ENCODE measurements around the gene EXD3.

GRCh38 chr9:137303893-137304382 lies 119.0 kb downstream of the EXD3 start:
- no peak for TF ChIP-seq REST (IDR thresholded peaks at IDR 0.05; ENCODE audit: low read depth)
- no peak for TF ChIP-seq CEBPB (IDR thresholded peaks at IDR 0.05)
- TF ChIP-seq RAD21 (IDR thresholded peaks at IDR 0.05; ENCODE audit: low read depth): no peak
- TF ChIP-seq NFIC (IDR thresholded peaks at IDR 0.05): no peak
- no peak for TF ChIP-seq TCF12 (IDR thresholded peaks at IDR 0.05; ENCODE audit: low read depth)
- TF ChIP-seq TAF1 (IDR thresholded peaks at IDR 0.05; ENCODE audit: low read depth): no peak
- no peak for TF ChIP-seq EP300 (IDR thresholded peaks at IDR 0.05; ENCODE audit: borderline replicate concordance)
- no peak for TF ChIP-seq MAX (IDR thresholded peaks at IDR 0.05)
- no peak for TF ChIP-seq FOXM1 (IDR thresholded peaks at IDR 0.05; ENCODE audit: borderline replicate concordance, low read depth)
- no peak for TF ChIP-seq CREB1 (IDR thresholded peaks at IDR 0.05; ENCODE audit: low read depth)
- TF ChIP-seq ZBTB7A (IDR thresholded peaks at IDR 0.05; ENCODE audit: low read depth): no peak
- no peak for TF ChIP-seq YY1 (IDR thresholded peaks at IDR 0.05; ENCODE audit: low read depth)
- no peak for TF ChIP-seq EGR1 (IDR thresholded peaks at IDR 0.05)

All from Ishikawa (cell line).